K562 (cell line): ENCODE data around the gene ZNF554. TPM values are rescaled to one million over a fixed set of nuclear protein-coding genes. Genes with fewer than 3 reads are reported as not detected.
A peak's percentile ranks its signal among the peaks of the same experiment; 100 is the strongest.

Source experiments
- ATAC-seq: fragments of 200-7000 bp; cut with Tn5 transposase; 3 replicates; pipeline ENCODE4 v1.9.1; 2020; ENCODE audit warnings: moderate library complexity
- BruUV-seq: library from RNA; stranded (reverse); fragments of 400-500 nt; replicated peaks from 2 replicates; lab custom pipeline; 2021; lab: Mats Ljungman, UMichigan
- CTCF ChIA-PET: fragments of 300-600 bp; formaldehyde crosslinking; extraction: SDS; loops from one replicate; lab custom pipeline; 2021; ENCODE audit warnings: low intra/inter-chr PET ratio; lab: Yijun Ruan, JAX
- POLR2A ChIA-PET: fragments of 300-600, 350-650 bp; sonication (Branson Sonifier 250); formaldehyde crosslinking; extraction: SDS; loops from one replicate; lab custom pipeline; 2021; ENCODE audit warnings: antibody characterized with exemption, inconsistent platforms; lab: Yijun Ruan, JAX
- DNase-seq, 4 experiments: peaks; one replicate each; pipeline versions ENCODE4 v3.0.0 to v3.0.0-alpha.2; 2011 to 2018; ENCODE audit warnings: low spot score in 3 of 4, mixed read lengths in 3 of 4; ENCODE audit errors: extremely low read depth in 1 of 4
- FAIRE-seq: peaks from 2 replicates; lab custom pipeline; 2011; peaks lifted over from hg19 to GRCh38; lab: Jason Lieb, UNC
- H2AFZ ChIP-seq: 2 replicates; pipeline ENCODE4 v1.6.0; 2011; ENCODE audit warnings: low read depth, low read length, control low read depth, inconsistent platforms
- H3K27ac ChIP-seq: fragments of 200-600 bp; 3 replicates; pipeline ENCODE4 v1.8.0; 2011; ENCODE audit warnings: low read depth, mild to moderate bottlenecking, control low read depth, inconsistent platforms, low read length, moderate library complexity, mixed read lengths; ENCODE audit errors: extremely low read depth
- H3K27me3 ChIP-seq, 2 experiments: fragments of 300-600 bp in 1 of 2; 2 replicates in 1 of 2; 3 replicates in 1 of 2; pipeline versions ENCODE4 v1.6.0 to v1.8.0; 2011; ENCODE audit warnings: inconsistent platforms in 2 of 2, low read length in 2 of 2, mild to moderate bottlenecking in 1 of 2, mixed read lengths in 1 of 2, moderate library complexity in 1 of 2; ENCODE audit not compliant: control insufficient read depth in 2 of 2, insufficient read depth in 2 of 2
- H3K36me3 ChIP-seq: fragments of 300-600 bp; 3 replicates; pipeline ENCODE4 v1.8.0; 2011; ENCODE audit warnings: mild to moderate bottlenecking, low read length, inconsistent platforms; ENCODE audit not compliant: control insufficient read depth, insufficient read depth
- H3K4me1 ChIP-seq, 2 experiments: fragments of 200-600 bp in 1 of 2; replicated peaks in 1 of 2; 2 replicates in 1 of 2; 3 replicates in 1 of 2; pipeline versions ENCODE4 v1.5.1 to v1.8.0; 2011; ENCODE audit warnings: inconsistent platforms in 2 of 2, low read length in 2 of 2, mild to moderate bottlenecking in 1 of 2, mixed read lengths in 1 of 2, moderate library complexity in 1 of 2; ENCODE audit not compliant: control insufficient read depth in 2 of 2, insufficient read depth in 2 of 2
- H3K4me2 ChIP-seq: 2 replicates; pipeline ENCODE4 v1.6.1; 2011; ENCODE audit warnings: low read length, control low read depth, inconsistent platforms, mixed read lengths; ENCODE audit not compliant: insufficient read depth
- H3K4me3 ChIP-seq: fragments of 200-600 bp; sonication (generic), shearing (Covaris generic); 2 replicates; pipeline ENCODE4 v1.5.1; 2016; ENCODE audit warnings: control low read depth, inconsistent platforms
- H3K79me2 ChIP-seq: fragments of 200-600 bp; 3 replicates; pipeline ENCODE4 v1.8.0; 2011; ENCODE audit warnings: low read length, inconsistent platforms; ENCODE audit not compliant: control insufficient read depth, insufficient read depth
- H3K9ac ChIP-seq, 2 experiments: 2 replicates each; pipeline versions ENCODE4 v1.6.0 to v1.6.1; 2011; ENCODE audit warnings: low read depth in 2 of 2, low read length in 2 of 2, control low read depth in 1 of 2, inconsistent platforms in 1 of 2, mild to moderate bottlenecking in 1 of 2, mixed read lengths in 1 of 2; ENCODE audit not compliant: insufficient read depth in 1 of 2
- H3K9me1 ChIP-seq: one replicate; pipeline ENCODE4 v1.6.0; 2011; ENCODE audit warnings: inconsistent platforms, mild to moderate bottlenecking, low read length, moderate library complexity; ENCODE audit not compliant: control insufficient read depth, insufficient read depth
- H3K9me3 ChIP-seq: replicated peaks from 2 replicates; pipeline ENCODE4 v1.5.1; 2011; ENCODE audit warnings: low read depth, low read length, inconsistent platforms; ENCODE audit not compliant: control insufficient read depth, insufficient read depth
- H4K20me1 ChIP-seq: replicated peaks from 2 replicates; pipeline ENCODE4 v1.6.1; 2011; ENCODE audit warnings: low read length, inconsistent platforms, mixed read lengths; ENCODE audit not compliant: control insufficient read depth, insufficient read depth
- ASH1L ChIP-seq: fragments of 450-650 bp; IDR thresholded peaks from 2 replicates; pipeline ENCODE4 v1.6.1; 2018; ENCODE audit warnings: borderline replicate concordance, mild to moderate bottlenecking, low read depth; ENCODE audit not compliant: partially characterized antibody
- FOS ChIP-seq: IDR thresholded peaks from 3 replicates; pipeline ENCODE4 v1.6.1; 2011; ENCODE audit not compliant: insufficient read length; ENCODE audit errors: extremely low read depth
- FOXP1 ChIP-seq: sonication (generic); formaldehyde crosslinking; IDR thresholded peaks from 2 replicates; pipeline ENCODE4 v1.8.0; 2022; ENCODE audit warnings: mild to moderate bottlenecking, missing genetic modification reagents
- HDAC2 ChIP-seq: fragments of 450-650 bp; IDR thresholded peaks from 2 replicates; pipeline ENCODE4 v1.6.1; 2016; ENCODE audit warnings: mild to moderate bottlenecking
- HMG20B ChIP-seq: fragments of 250-450 bp; sonication (Bioruptor Pico); IDR thresholded peaks from 2 replicates; pipeline ENCODE4 v1.5.0; 2021; ENCODE audit warnings: mild to moderate bottlenecking
- HNRNPK ChIP-seq: fragments of 200-400 bp; formaldehyde crosslinking; IDR thresholded peaks from one replicate; pipeline ENCODE4 v1.6.1; 2018; ENCODE audit warnings: mild to moderate bottlenecking, low read depth, low read length; ENCODE audit not compliant: poor library complexity, severe bottlenecking
- MBD2 ChIP-seq: sonication (generic); IDR thresholded peaks from 2 replicates; pipeline ENCODE4 v1.6.1; 2016; ENCODE audit warnings: low read depth, borderline replicate concordance
- NEUROD1 ChIP-seq: fragments of 150-350 bp; IDR thresholded peaks from 2 replicates; pipeline ENCODE4 v1.6.1; 2014; ENCODE audit warnings: borderline replicate concordance, low read length, low read depth; ENCODE audit not compliant: partially characterized antibody
- NFYB ChIP-seq: IDR thresholded peaks from 2 replicates; pipeline ENCODE4 v1.6.1; 2011; ENCODE audit warnings: mild to moderate bottlenecking, moderate library complexity; ENCODE audit not compliant: insufficient read length; ENCODE audit errors: extremely low read depth
- PKNOX1 ChIP-seq: fragments of 450-650 bp; IDR thresholded peaks from 2 replicates; pipeline ENCODE4 v1.6.1; 2016
- POLR2AphosphoS2 ChIP-seq: IDR thresholded peaks from 2 replicates; pipeline ENCODE4 v1.6.1; 2012; ENCODE audit warnings: low read length, improper control_type of control experiment
- RBM15 ChIP-seq: fragments of 200-400 bp; formaldehyde crosslinking; IDR thresholded peaks from 2 replicates; pipeline ENCODE4 v1.6.1; 2018; ENCODE audit warnings: mild to moderate bottlenecking, low read length, moderate library complexity; ENCODE audit not compliant: insufficient read depth
- RBM25 ChIP-seq: fragments of 200-400 bp; formaldehyde crosslinking; IDR thresholded peaks from 2 replicates; pipeline ENCODE4 v1.6.1; 2018; ENCODE audit warnings: low read length, low read depth, moderate library complexity; ENCODE audit not compliant: severe bottlenecking
- SAFB2 ChIP-seq: fragments of 200-400 bp; formaldehyde crosslinking; IDR thresholded peaks from 2 replicates; pipeline ENCODE4 v1.6.1; 2018; ENCODE audit warnings: borderline replicate concordance, low read length, low read depth, moderate library complexity; ENCODE audit not compliant: severe bottlenecking
- SMARCE1 ChIP-seq: fragments of 450-650 bp; IDR thresholded peaks from 2 replicates; pipeline ENCODE4 v1.7.1; 2016; ENCODE audit warnings: mild to moderate bottlenecking
- SP2 ChIP-seq: IDR thresholded peaks from 2 replicates; pipeline ENCODE4 v1.6.1; 2011; ENCODE audit warnings: mild to moderate bottlenecking, low read depth, low read length, moderate library complexity; ENCODE audit not compliant: poor library complexity, severe bottlenecking; ENCODE audit errors: extremely low read depth
- SRF ChIP-seq, 2 experiments: fragments of 250-450, 450-650 bp in 1 of 2; sonication (Bioruptor Pico) in 1 of 2; sonication (generic) in 1 of 2; formaldehyde crosslinking; IDR thresholded peaks; 2 replicates each; pipeline versions ENCODE4 v1.5.0 to v1.5.1; 2020 to 2022; ENCODE audit warnings: mild to moderate bottlenecking in 1 of 2, missing genetic modification reagents in 1 of 2
- ZFX ChIP-seq: sonication (generic); formaldehyde crosslinking; IDR thresholded peaks from 2 replicates; pipeline ENCODE4 v1.8.0; 2022; ENCODE audit warnings: mild to moderate bottlenecking, missing genetic modification reagents, moderate library complexity
- ZNF124 ChIP-seq: sonication (generic); formaldehyde crosslinking; IDR thresholded peaks from 2 replicates; pipeline ENCODE4 v1.8.1; 2022; ENCODE audit warnings: missing genetic modification reagents
- WGBS: fragments of 100-300 bp; shearing (Covaris generic); methylation state at CpG from one replicate; pipeline ENCODE4 v1.1.6; 2016; ENCODE audit warnings: low coverage, mixed read lengths; ENCODE audit not compliant: insufficient coverage; ENCODE audit errors: missing lambda C conversion rate; 5-methylcytosine and 5-hydroxymethylcytosine counted together
- in situ Hi-C: fragments of 300-500 bp; cut with MboI; formaldehyde crosslinking; loops from 4 replicates; pipeline ENCODE4 v1.15.0; 2018; ENCODE audit warnings: inconsistent platforms, mixed read lengths
- intact Hi-C: fragments of 100-400 bp; cut with micrococcal nuclease; formaldehyde crosslinking; loops from 2 replicates; pipeline ENCODE4 v1.14.2; 2022
- polyA plus RNA-seq, 8 experiments: library from polyadenylated mRNA; depleted of rRNA in 4 of 8; stranded (reverse) in 5 of 8; unstranded in 3 of 8; fragments of >200 nt; fragmentation: Nextera tagmentation in 2 of 8; fragmentation: Illumina TruSeq in 1 of 8; extraction: Ambion mirVana in 2 of 8; extraction: Trizol in 1 of 8; gene quantifications; 2 replicates each; pipeline versions ENCODE4 v1.2.1 to v1.2.3, GENCODE V29; 2011 to 2014; ENCODE audit warnings: inconsistent platforms in 1 of 8, missing spikeins in 1 of 8
- total RNA-seq, 7 experiments: library from RNA; depleted of rRNA in 6 of 7; stranded (reverse); fragments of >200 nt in 6 of 7; fragmentation: Illumina TruSeq in 2 of 7; extraction: Trizol in 2 of 7; gene quantifications; 2 replicates each; pipeline versions ENCODE4 v1.2.1 to v1.2.3, GENCODE V29; 2011 to 2021; ENCODE audit warnings: low replicate concordance in 1 of 7

Gene ZNF554
- total and polyA plus RNA-seq, 9 of the 15 experiments (the other 6 are each of a cell fraction or from before 2014, with no cell fraction given) = 0.07 to 1.8 (median 1.1) TPM

GRCh38 chr19:2867025-2867991, 47.6 kb downstream of the ZNF554 start, which contains the start of gene ZNF556:
TSS of gene ZNF556 (plus strand) at chr19:2867335. CDS start at chr19:2867422, 87 bp downstream.
- peak; percentile 96 for ATAC-seq
- FAIRE-seq = peak; percentile 87
- H3K79me2 ChIP-seq = no peaks in the 10 kb centered on the region
- 0 out of 2 replicates have a peak within 1 kb of the TSS, but pooled peaks have one; percentile 46 for H2AFZ ChIP-seq
- 72% methylated on average over 31 of the region's 36 CpGs for WGBS
- in situ Hi-C loops = no loop called here
- peak; percentile 45 to 83 (median 70) for DNase-seq
- 0 out of 2 replicates have a peak within 1 kb of the TSS, but pooled peaks have one; percentile 1 for H3K4me2 ChIP-seq
- POLR2A ChIA-PET = interaction anchor here (0.6 kb wide), 1 partner anchor 144 kb away, joined by 3 read pairs; no protein-coding TSS in a partner anchor
- H3K36me3 ChIP-seq = no peaks in the 10 kb centered on the region
- H3K9me1 ChIP-seq = no peaks in the 10 kb centered on the region
- H3K27ac ChIP-seq = peak within 1 kb of the TSS; percentile 74; the same call in 1 of the 3 replicates
- CTCF ChIA-PET = no interaction called here
- TF ChIP-seq ZNF124 (CRISPR knock-in tag) = no peak
- TF ChIP-seq MBD2 = peak; percentile 45; the same call in 1 of the 2 replicates
- no peak for TF ChIP-seq HMG20B (CRISPR knock-in tag)
- no peak for TF ChIP-seq SAFB2
- TF ChIP-seq POLR2AphosphoS2 = no peak
- no peak for TF ChIP-seq RBM15
- peak; percentile 73 for TF ChIP-seq RBM25
- peak; percentile 95 for TF ChIP-seq PKNOX1
- TF ChIP-seq FOS = peak; percentile 86
- TF ChIP-seq HNRNPK = no peak
- TF ChIP-seq ZFX (CRISPR knock-in tag) = no peak
- no peak for TF ChIP-seq SMARCE1
- TF ChIP-seq FOXP1 (CRISPR knock-in tag) = no peak
- no peak for TF ChIP-seq SRF (CRISPR knock-in tag; IDR thresholded peaks at IDR 0.05)
- peak; percentile 53 for TF ChIP-seq NEUROD1
- no peak for TF ChIP-seq HDAC2
- no peak for TF ChIP-seq SP2
- TF ChIP-seq ASH1L = peak; percentile 83
- peak; percentile 95 for TF ChIP-seq NFYB
- no peaks in the 10 kb centered on the region; a peak in 1 of 5 replicates for H3K27me3 ChIP-seq
- no peak within 1 kb of the TSS for H3K4me3 ChIP-seq
- peaks cover 12 to 21% of the 10 kb centered on the region in 2 experiments; a peak in 4 of 5 replicates for H3K4me1 ChIP-seq
- H3K9me3 ChIP-seq = peaks cover 4% of the 10 kb centered on the region
- no peaks in the 10 kb centered on the region for H4K20me1 ChIP-seq
- intact Hi-C loops = no loop called here
- peak within 1 kb of the TSS; percentile 13 to 36; a peak in 1 of 4 replicates for H3K9ac ChIP-seq
- no TSS peak for BruUV-seq
